Activated naive CD4-positive, alpha-beta T cell treated with anti-CD3 and anti-CD28 coated beads, Interleukin-2, amount 50 U/mL, for 72 hours (primary cell): ENCODE data around the gene DCLK2. TPM values are rescaled to one million over a fixed set of nuclear protein-coding genes. Genes with fewer than 3 reads are reported as not detected.

Source experiments
- ATAC-seq, 2 donors: fragments of 150-1000 bp; cut with Tn5 transposase; 2 replicates each; pipeline ENCODE4 v1.10.0; 2021; ENCODE audit warnings: mild to moderate bottlenecking in 2 of 2, moderate library complexity in 2 of 2
- DNase-seq, 2 donors: peaks; one replicate each; pipeline ENCODE4 v3.0.0; 2021 to 2022; ENCODE audit warnings: low spot score in 2 of 2
- H3K27ac Mint-ChIP-seq, 2 donors: one replicate each; pipeline ENCODE4 v1.8.0; 2022; ENCODE audit warnings: mild to moderate bottlenecking in 2 of 2, mixed read lengths in 2 of 2
- H3K36me3 Mint-ChIP-seq, 2 donors: one replicate each; pipeline ENCODE4 v1.8.0; 2022; ENCODE audit warnings: mixed read lengths in 2 of 2
- H3K9me3 Mint-ChIP-seq, 2 donors: one replicate each; pipeline ENCODE4 v1.8.0; 2022; ENCODE audit warnings: mixed read lengths in 2 of 2
- total RNA-seq, 2 donors: library from RNA; stranded (reverse); gene quantifications; one replicate each; pipeline ENCODE4 v1.2.3, GENCODE V29; 2022

The DCLK2 gene
- total RNA-seq, 2 donors from 2014 or later: not detected

DNA sequence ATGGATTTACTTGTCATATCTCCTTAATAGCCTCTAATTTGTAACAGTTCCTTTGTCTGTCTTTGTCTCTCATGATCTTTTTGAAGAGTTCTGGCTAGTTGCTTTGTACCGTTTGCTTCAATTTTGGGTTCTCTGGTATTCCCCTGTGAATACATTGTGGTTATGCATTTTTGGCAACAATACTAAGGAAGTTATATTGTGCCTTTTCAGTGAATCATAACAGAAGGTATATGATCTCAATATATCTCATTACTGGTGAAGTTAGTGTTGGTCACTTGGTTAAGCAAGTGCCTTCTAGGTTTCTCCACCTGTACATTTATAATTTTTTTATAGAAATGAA lies 48.6 kb downstream of the DCLK2 start:
- Mint-ChIP-seq H3K27ac (no peak overlapping the region), H3K9me3 (peaks cover 0 to 4% of the 10 kb centered on the region in 2 donors), H3K36me3 (no peaks in the 10 kb centered on the region)
- DNase-seq (no peak), ATAC-seq (peak in 1 of 2 donors; percentile 56)

DNA sequence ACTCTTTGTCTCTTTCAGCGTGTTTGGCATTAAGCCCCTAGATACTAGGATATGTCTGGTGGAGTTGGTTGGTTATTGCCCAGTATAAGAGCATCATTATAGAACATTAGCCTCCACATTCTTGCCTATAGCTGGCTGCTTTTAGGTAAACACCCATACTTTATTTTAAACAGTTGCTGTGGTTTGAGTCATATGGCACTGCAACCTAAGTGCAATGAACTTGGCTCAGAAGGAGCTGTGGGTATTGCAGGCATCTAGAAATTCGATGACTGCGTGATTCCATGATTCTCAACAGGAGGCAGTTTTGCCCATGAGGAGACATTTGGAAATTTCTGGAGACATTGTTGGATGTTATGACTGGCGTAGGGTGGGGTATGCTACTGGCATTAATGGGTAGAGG lies 49.5 kb downstream of the DCLK2 start:
- Mint-ChIP-seq H3K36me3 (no peaks in the 10 kb centered on the region), H3K9me3 (no peaks in the 10 kb centered on the region), H3K27ac (no peak overlapping the region)
- DNase-seq (no peak), ATAC-seq (no peak)

DNA sequence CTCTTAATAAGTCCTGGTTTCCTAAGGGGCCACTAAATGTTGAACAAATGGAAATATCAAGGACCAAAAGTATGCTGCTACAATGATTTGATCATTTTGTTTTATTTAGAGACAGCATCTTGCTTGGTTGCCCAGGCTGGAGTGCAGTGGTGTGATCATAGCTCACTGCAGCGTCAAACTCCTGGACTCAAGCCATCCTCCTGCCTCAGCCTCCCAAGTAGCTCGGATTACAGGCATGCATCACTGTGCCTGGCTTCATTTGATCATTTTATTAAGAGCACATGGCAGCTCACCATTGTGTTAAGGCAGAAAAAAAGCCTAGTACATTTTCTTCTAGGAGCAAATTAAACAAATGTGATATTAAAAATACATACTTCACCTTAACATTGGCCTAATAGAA lies 52.7 kb downstream of the DCLK2 start:
- H3K27ac Mint-ChIP-seq: no peak overlapping the region
- DNase-seq (no peak), ATAC-seq (no peak)
- H3K36me3 Mint-ChIP-seq: no peaks in the 10 kb centered on the region
- H3K9me3 Mint-ChIP-seq: no peaks in the 10 kb centered on the region

- no peak for DNase-seq
- Mint-ChIP-seq H3K27ac (no peak overlapping the region), H3K9me3 (no peaks in the 10 kb centered on the region), H3K36me3 (no peaks in the 10 kb centered on the region)
- no peak for ATAC-seq
Observed at GRCh38 chr4:150131581-150132228, 53.5 kb downstream of the DCLK2 start.

- Mint-ChIP-seq H3K36me3 (no peaks in the 10 kb centered on the region), H3K27ac (no peak overlapping the region), H3K9me3 (no peaks in the 10 kb centered on the region)
- DNase-seq (no peak), ATAC-seq (no peak)
Observed at GRCh38 chr4:150133605-150134004, 55.4 kb downstream of the DCLK2 start.

- Mint-ChIP-seq H3K36me3 (no peaks in the 10 kb centered on the region), H3K9me3 (no peaks in the 10 kb centered on the region), H3K27ac (no peak overlapping the region)
- DNase-seq (no peak), ATAC-seq (no peak)
Observed at GRCh38 chr4:150135134-150135772, 57.0 kb downstream of the DCLK2 start.

DNA sequence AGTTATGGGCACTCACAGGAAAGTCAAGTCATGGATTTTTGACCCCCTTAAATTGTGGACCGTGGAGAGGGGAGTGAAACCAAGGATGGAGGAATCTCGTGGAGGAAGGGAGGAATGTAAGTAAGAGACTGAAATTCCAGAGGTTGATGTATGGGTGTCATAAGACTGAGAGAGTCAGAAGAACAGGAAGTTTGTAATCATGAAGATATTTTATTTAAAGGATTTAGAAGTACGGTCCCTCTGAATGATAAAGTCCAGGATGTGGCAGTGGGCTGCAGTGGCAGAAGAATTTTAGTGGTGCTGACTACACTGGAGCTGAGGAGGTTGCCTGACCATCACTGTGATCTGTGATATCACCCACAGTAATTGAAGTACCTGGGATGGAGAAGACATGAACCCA lies 57.8 kb downstream of the DCLK2 start:
- ATAC-seq (no peak), DNase-seq (no peak)
- H3K9me3 Mint-ChIP-seq: no peaks in the 10 kb centered on the region
- peak overlapping the region in 1 of 2 donors; percentile 46 for H3K27ac Mint-ChIP-seq
- H3K36me3 Mint-ChIP-seq: no peaks in the 10 kb centered on the region

DNA sequence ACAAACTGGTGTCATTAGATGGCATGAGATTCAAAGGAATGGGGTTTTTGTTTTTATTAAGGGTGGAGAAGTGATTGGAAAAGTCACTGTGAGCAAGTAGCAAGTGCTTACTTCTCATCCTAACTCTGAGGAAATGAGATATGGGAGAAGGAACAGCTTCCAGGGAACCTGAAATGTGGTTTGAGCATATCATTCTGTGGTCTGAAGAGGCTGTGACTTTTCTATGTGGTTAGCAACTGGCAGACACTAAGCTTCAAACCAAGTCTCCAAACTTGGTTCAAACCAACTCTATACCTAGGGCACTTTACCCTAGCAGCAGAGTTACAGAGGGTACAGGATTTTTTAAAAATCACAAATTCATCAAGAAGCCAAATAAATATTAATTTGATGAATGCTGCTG lies 58.2 kb downstream of the DCLK2 start:
- no peaks in the 10 kb centered on the region for H3K9me3 Mint-ChIP-seq
- no peaks in the 10 kb centered on the region for H3K36me3 Mint-ChIP-seq
- no peak overlapping the region for H3K27ac Mint-ChIP-seq
- ATAC-seq: no peak
- no peak for DNase-seq

- Mint-ChIP-seq H3K36me3 (no peaks in the 10 kb centered on the region), H3K9me3 (no peaks in the 10 kb centered on the region)
- no peak for ATAC-seq
Observed at GRCh38 chr4:150139297-150139865, 61.1 kb downstream of the DCLK2 start.

GRCh38 chr4:150140774-150141400 lies 62.6 kb downstream of the DCLK2 start:
- H3K27ac Mint-ChIP-seq: no peak overlapping the region
- ATAC-seq (peak in 1 of 2 donors; percentile 43), DNase-seq (no peak)
- no peaks in the 10 kb centered on the region for H3K36me3 Mint-ChIP-seq
- H3K9me3 Mint-ChIP-seq: no peaks in the 10 kb centered on the region

More at GRCh38 chr4:150139297-150139865, 61.1 kb downstream of the DCLK2 start:
- no peak overlapping the region for H3K27ac Mint-ChIP-seq
- no peak for DNase-seq

- H3K36me3 Mint-ChIP-seq: no peaks in the 10 kb centered on the region
- H3K9me3 Mint-ChIP-seq: no peaks in the 10 kb centered on the region
- DNase-seq (no peak), ATAC-seq (no peak)
- no peak overlapping the region for H3K27ac Mint-ChIP-seq
Observed at GRCh38 chr4:150141756-150142155, 63.5 kb downstream of the DCLK2 start.

- Mint-ChIP-seq H3K27ac (no peak overlapping the region), H3K36me3 (no peaks in the 10 kb centered on the region), H3K9me3 (no peaks in the 10 kb centered on the region)
- ATAC-seq: no peak
- DNase-seq: no peak
Observed at GRCh38 chr4:150142831-150143230, 64.6 kb downstream of the DCLK2 start.

- Mint-ChIP-seq H3K36me3 (no peaks in the 10 kb centered on the region), H3K9me3 (no peaks in the 10 kb centered on the region), H3K27ac (no peak overlapping the region)
- no peak for ATAC-seq
- DNase-seq: no peak
Observed at GRCh38 chr4:150145090-150145945, 67.1 kb downstream of the DCLK2 start.

- H3K36me3 Mint-ChIP-seq: no peaks in the 10 kb centered on the region
- ATAC-seq (no peak), DNase-seq (no peak)
- H3K27ac Mint-ChIP-seq: no peak overlapping the region
- no peaks in the 10 kb centered on the region for H3K9me3 Mint-ChIP-seq
Observed at GRCh38 chr4:150145946-150146340, 67.7 kb downstream of the DCLK2 start.

DNA sequence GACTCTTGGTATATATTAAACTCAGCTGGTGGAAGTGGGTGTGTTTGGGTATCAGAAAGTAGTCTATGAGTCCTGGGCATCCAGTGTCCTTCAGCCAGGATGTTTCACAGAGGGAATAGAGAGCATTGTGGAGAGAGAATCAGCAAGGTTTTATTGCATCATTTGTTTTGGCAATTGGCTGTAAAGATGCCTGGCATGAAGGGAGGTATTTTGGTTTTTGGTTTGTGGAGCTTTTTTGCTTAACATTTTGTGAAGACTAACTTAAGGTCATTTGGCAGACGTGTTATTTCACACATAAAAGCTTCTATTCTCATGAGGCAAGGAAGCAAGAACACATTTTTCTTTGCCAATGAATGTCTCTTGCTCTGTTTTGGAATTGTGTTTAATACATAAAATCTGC lies 71.1 kb downstream of the DCLK2 start:
- DNase-seq: no peak
- H3K36me3 Mint-ChIP-seq: no peaks in the 10 kb centered on the region
- no peak for ATAC-seq
- no peaks in the 10 kb centered on the region for H3K9me3 Mint-ChIP-seq
- H3K27ac Mint-ChIP-seq: no peak overlapping the region

DNA sequence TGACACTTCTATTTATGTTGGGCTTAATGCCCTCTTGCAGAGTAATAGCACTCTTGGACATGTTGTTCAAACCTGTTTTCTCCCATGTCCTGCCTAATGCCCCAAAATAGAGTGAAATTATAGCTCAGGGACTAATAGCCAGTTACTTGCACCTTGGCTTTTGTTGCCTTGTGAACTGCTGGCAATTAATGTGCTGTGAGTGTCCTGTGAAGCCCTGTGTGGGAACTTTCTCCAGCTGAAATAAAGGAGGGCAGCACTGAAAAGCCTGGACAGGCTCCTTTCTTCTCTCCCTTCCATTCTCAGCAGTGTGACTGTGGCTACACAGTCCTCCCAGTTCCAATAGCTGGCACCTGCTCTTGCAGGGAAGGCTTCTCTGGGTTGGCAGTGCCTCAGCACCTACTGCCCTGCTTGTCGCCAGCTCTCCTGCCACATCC lies 72.4 kb downstream of the DCLK2 start:
- DNase-seq (no peak), ATAC-seq (no peak)
- H3K9me3 Mint-ChIP-seq: peaks cover 0 to 3% of the 10 kb centered on the region in 2 donors
- no peaks in the 10 kb centered on the region for H3K36me3 Mint-ChIP-seq
- H3K27ac Mint-ChIP-seq: no peak overlapping the region

DNA sequence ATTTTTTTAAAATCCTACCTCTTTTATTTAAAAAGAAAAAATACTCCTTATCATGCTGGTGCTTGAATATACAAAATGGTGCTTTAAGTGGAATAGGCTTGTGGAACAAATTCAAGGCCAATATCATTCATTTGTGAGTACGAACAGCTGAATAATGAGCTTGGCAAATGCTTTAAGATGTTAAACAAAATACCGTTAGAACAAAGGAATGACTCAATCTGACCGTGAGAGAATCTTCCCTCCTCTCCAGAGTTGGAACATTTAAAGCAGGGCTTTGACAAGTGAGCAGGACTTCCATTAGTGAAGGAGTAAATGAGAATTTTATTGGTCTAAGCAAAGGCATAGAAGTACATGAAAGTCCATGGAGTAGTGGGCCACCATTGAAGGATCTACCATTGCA lies 74.5 kb downstream of the DCLK2 start:
- H3K9me3 Mint-ChIP-seq: peaks cover 0 to 4% of the 10 kb centered on the region in 2 donors
- H3K36me3 Mint-ChIP-seq: no peaks in the 10 kb centered on the region
- DNase-seq: no peak
- H3K27ac Mint-ChIP-seq: no peak overlapping the region
- ATAC-seq: no peak
